ENCODE data around the gene PXYLP1. TPM values are rescaled to one million over a fixed set of nuclear protein-coding genes. Genes with fewer than 3 reads are reported as not detected.

The PXYLP1 gene
- total RNA-seq, 3 donors from 2014 or later (not counting 1 experiment from before 2014, with no cell fraction given): 13.0 to 32.4 (median 21.7) TPM

DNA sequence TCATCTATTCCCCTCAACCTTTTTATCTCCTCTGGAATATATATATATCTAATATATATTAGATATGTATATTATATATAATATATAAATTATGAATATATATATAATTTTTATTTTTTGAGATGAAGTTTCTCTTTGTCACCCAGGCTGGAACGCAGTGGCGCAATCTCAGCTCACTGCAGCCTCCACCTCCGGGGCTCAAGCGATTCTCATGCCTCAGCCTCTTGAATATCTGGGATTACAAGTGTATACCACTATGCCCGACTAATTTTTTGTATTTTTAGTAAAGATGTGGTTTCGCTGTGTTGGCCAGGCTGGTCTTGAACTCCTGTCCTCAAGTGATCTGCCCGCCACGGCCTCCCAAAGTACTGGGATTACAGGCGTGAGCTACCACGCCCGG, 22.2 kb downstream of the PXYLP1 start:
- Histone ChIP-seq H3K27me3 (ENCODE audit: control insufficient read depth, insufficient read depth, low read length) (no peaks in the 10 kb centered on the region), H3K4me3 (ENCODE audit: low read length) (no peak overlapping the region), H3K4me1 (ENCODE audit: control insufficient read depth, insufficient read depth, low read length) (peaks cover 3% of the 10 kb centered on the region), H3K9me3 (ENCODE audit: control insufficient read depth, insufficient read depth, low read length) (no peaks in the 10 kb centered on the region), H3K36me3 (ENCODE audit: control insufficient read depth, insufficient read depth, low read length) (no peaks in the 10 kb centered on the region), H3K27ac (ENCODE audit: low read length) (no peak overlapping the region)
- WGBS (ENCODE audit: insufficient coverage): 97% methylated on average over 11 of the region's 11 CpGs
- no peaks in the 10 kb centered on the region for H3K27me3 Mint-ChIP-seq (ENCODE audit: low read depth in 2 of 2)
- TF ChIP-seq, protein P1, sequence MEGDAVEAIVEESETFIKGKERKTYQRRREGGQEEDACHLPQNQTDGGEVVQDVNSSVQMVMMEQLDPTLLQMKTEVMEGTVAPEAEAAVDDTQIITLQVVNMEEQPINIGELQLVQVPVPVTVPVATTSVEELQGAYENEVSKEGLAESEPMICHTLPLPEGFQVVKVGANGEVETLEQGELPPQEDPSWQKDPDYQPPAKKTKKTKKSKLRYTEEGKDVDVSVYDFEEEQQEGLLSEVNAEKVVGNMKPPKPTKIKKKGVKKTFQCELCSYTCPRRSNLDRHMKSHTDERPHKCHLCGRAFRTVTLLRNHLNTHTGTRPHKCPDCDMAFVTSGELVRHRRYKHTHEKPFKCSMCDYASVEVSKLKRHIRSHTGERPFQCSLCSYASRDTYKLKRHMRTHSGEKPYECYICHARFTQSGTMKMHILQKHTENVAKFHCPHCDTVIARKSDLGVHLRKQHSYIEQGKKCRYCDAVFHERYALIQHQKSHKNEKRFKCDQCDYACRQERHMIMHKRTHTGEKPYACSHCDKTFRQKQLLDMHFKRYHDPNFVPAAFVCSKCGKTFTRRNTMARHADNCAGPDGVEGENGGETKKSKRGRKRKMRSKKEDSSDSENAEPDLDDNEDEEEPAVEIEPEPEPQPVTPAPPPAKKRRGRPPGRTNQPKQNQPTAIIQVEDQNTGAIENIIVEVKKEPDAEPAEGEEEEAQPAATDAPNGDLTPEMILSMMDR (IDR thresholded peaks at IDR 0.05): no peak
- H3K9me3 Mint-ChIP-seq: no peaks in the 10 kb centered on the region
- intact Hi-C loops (cut with micrococcal nuclease): no loop called here
- H3K4me3 Mint-ChIP-seq: no peak overlapping the region
- DNase-seq: no peak
- no peaks in the 10 kb centered on the region for H3K36me3 Mint-ChIP-seq
- no peak for ATAC-seq
- H3K27ac Mint-ChIP-seq: no peak overlapping the region
- peaks cover 29 to 30% of the 10 kb centered on the region in 2 donors for H3K4me1 Mint-ChIP-seq

DNA sequence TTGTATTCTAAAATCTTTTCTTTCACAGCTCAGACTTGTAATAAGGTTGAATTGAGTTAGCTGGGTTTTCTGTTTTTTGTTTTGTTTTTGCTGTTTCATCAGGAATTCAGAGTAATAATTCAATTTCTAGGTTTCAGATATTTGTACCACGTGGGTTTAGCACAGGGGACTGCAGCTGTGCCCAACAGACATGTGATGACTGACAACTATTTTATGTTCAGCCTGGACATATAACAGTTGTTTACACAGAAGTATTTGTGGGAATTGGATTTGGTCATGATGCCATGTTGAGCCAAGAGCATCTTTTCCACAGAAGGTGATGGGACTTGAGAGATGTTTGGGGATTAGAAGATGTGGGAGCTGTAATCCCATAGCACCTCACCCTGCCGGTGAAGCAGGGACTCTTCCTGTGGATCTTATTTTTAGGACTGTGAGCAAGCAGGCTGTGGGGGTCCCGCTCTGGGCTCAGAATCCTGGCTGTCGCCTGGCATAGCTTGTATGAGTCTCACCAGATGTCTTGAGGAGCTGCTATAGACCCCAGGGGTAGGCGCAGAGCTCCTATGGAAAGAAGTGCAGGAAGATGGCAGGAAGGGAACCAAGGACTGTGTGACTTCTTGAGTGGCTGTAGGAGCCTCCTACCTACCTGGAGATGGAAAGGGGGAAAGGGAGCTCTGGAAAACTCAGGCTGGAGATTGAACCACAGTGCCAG, 23.7 kb downstream of the PXYLP1 start:
- TF ChIP-seq, protein P1 (IDR thresholded peaks at IDR 0.05): no peak
- ATAC-seq (no peak), DNase-seq (no peak)
- intact Hi-C loops (cut with micrococcal nuclease): no loop called here
- Histone ChIP-seq H3K36me3 (ENCODE audit: control insufficient read depth, insufficient read depth, low read length) (peaks cover under 1% of the 10 kb centered on the region), H3K27me3 (ENCODE audit: control insufficient read depth, insufficient read depth, low read length) (no peaks in the 10 kb centered on the region), H3K9me3 (ENCODE audit: control insufficient read depth, insufficient read depth, low read length) (no peaks in the 10 kb centered on the region), H3K4me1 (ENCODE audit: control insufficient read depth, insufficient read depth, low read length) (peaks cover 3% of the 10 kb centered on the region), H3K27ac (ENCODE audit: low read length) (no peak overlapping the region), H3K4me3 (ENCODE audit: low read length) (no peak overlapping the region)
- H3K9me3 Mint-ChIP-seq: no peaks in the 10 kb centered on the region
- no peaks in the 10 kb centered on the region for H3K36me3 Mint-ChIP-seq
- no peaks in the 10 kb centered on the region for H3K27me3 Mint-ChIP-seq (ENCODE audit: low read depth in 2 of 2)
- no peak overlapping the region for H3K4me3 Mint-ChIP-seq
- 81% methylated on average over 5 of the region's 5 CpGs for WGBS (ENCODE audit: insufficient coverage)
- no peak overlapping the region for H3K27ac Mint-ChIP-seq
- H3K4me1 Mint-ChIP-seq: peaks cover 29 to 30% of the 10 kb centered on the region in 2 donors

DNA sequence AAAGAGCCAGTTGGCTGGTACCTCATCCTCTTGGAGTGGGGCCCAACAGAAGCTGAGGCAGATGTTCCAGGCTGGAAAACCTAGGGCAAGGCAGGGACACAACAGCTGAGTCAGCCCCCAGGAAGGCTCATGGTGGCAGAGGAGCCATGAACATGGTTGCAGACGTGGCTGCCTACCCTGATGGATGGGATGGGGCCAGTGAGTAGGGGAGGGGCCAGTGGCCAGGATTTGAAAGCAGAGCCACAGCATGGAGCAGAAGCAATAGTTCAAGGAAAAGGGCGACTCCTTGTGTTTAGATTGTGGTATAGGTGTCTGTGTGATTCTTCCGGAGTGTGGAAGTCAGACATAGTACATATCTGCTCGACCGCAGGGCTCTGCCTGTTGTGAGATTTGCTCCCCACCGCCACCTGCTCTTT, 24.2 kb downstream of the PXYLP1 start:
- H3K4me1 Mint-ChIP-seq: peaks cover 29 to 33% of the 10 kb centered on the region in 2 donors
- Histone ChIP-seq H3K9me3 (ENCODE audit: control insufficient read depth, insufficient read depth, low read length) (no peaks in the 10 kb centered on the region), H3K4me1 (ENCODE audit: control insufficient read depth, insufficient read depth, low read length) (peaks cover 3% of the 10 kb centered on the region), H3K27me3 (ENCODE audit: control insufficient read depth, insufficient read depth, low read length) (no peaks in the 10 kb centered on the region), H3K4me3 (ENCODE audit: low read length) (no peak overlapping the region), H3K27ac (ENCODE audit: low read length) (no peak overlapping the region), H3K36me3 (ENCODE audit: control insufficient read depth, insufficient read depth, low read length) (peaks cover 4% of the 10 kb centered on the region)
- H3K4me3 Mint-ChIP-seq: no peak overlapping the region
- intact Hi-C loops (cut with micrococcal nuclease): no loop called here
- peak; percentile 21 to 58 (median 48) for ATAC-seq
- H3K27me3 Mint-ChIP-seq (ENCODE audit: low read depth in 2 of 2): no peaks in the 10 kb centered on the region
- no peak overlapping the region for H3K27ac Mint-ChIP-seq
- no peaks in the 10 kb centered on the region for H3K9me3 Mint-ChIP-seq
- no peaks in the 10 kb centered on the region for H3K36me3 Mint-ChIP-seq
- WGBS (ENCODE audit: insufficient coverage): 74% methylated on average over 6 of the region's 6 CpGs
- DNase-seq: peak in 1 of 2 donors; percentile 78
- TF ChIP-seq, protein P1 (IDR thresholded peaks at IDR 0.05): no peak

DNA sequence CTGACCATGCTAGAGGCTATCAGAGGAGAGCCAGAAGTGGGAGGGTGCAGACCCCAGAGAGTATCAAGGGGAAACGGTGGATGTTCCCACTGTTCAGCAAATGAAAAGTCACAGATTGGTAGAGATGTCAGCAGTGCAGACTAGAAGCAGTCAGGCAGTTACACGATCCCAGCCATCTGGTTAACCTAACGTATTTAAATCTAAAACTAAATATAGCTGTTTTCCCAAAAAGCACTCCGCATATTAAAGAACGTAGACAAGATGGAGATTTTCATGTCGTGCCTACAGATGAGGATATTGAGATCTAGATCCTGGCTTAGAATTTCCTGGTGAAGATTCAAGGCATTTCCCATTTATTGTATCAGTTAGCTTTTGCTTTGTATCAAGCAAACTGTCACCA, 25.2 kb downstream of the PXYLP1 start:
- H3K4me1 Mint-ChIP-seq: peaks cover 36 to 38% of the 10 kb centered on the region in 2 donors
- no peaks in the 10 kb centered on the region for H3K27me3 Mint-ChIP-seq (ENCODE audit: low read depth in 2 of 2)
- no peak for ATAC-seq
- Histone ChIP-seq H3K4me3 (ENCODE audit: low read length) (no peak overlapping the region), H3K4me1 (ENCODE audit: control insufficient read depth, insufficient read depth, low read length) (peaks cover 6% of the 10 kb centered on the region), H3K27me3 (ENCODE audit: control insufficient read depth, insufficient read depth, low read length) (no peaks in the 10 kb centered on the region), H3K9me3 (ENCODE audit: control insufficient read depth, insufficient read depth, low read length) (no peaks in the 10 kb centered on the region), H3K27ac (ENCODE audit: low read length) (no peak overlapping the region), H3K36me3 (ENCODE audit: control insufficient read depth, insufficient read depth, low read length) (peaks cover 4% of the 10 kb centered on the region)
- no peaks in the 10 kb centered on the region for H3K36me3 Mint-ChIP-seq
- DNase-seq: no peak
- TF ChIP-seq, protein P1 (IDR thresholded peaks at IDR 0.05): no peak
- H3K9me3 Mint-ChIP-seq: no peaks in the 10 kb centered on the region
- H3K4me3 Mint-ChIP-seq: no peak overlapping the region
- no peak overlapping the region for H3K27ac Mint-ChIP-seq
- WGBS (ENCODE audit: insufficient coverage): 95% methylated on average over 6 of the region's 6 CpGs
- intact Hi-C loops (cut with micrococcal nuclease): no loop called here
